IPS-11a (cell line): ENCODE results near the gene NEDD4L.

ENCODE experiments used
- H3K4me3 ChIP-seq: one replicate; pipeline ENCODE4 v1.5.1; 2013; ENCODE audit warnings: low read depth, low read length, control low read depth

The NEDD4L gene

DNA sequence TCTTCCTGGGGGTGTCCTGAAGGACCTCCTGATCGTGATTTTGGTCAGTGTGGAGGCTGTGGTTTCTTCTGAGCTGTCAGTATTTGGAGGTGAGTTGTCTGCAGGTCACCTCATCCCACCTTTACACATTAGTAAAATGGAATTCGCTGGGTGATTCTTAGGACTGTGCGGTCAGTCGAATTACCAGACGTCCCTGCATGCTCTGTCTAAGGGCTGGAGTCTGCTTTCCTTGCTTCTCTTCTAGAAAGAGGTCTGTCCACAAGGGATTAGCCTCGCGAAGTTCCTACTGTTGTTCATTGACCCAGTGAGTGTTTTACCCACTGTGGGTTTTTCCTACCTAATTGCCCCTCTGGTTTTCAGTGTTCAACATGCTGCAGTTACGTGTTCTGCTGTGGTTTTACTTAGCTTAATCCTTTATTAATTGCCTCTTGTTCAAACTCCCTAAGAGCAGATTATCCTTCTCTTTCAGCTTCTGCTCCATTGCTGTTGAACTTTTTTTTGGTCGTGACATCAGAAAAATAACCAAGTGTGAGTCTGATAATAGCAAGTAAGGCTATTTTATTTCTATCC, 183.4 kb downstream of the NEDD4L start:
- no peak overlapping the region for H3K4me3 ChIP-seq

DNA sequence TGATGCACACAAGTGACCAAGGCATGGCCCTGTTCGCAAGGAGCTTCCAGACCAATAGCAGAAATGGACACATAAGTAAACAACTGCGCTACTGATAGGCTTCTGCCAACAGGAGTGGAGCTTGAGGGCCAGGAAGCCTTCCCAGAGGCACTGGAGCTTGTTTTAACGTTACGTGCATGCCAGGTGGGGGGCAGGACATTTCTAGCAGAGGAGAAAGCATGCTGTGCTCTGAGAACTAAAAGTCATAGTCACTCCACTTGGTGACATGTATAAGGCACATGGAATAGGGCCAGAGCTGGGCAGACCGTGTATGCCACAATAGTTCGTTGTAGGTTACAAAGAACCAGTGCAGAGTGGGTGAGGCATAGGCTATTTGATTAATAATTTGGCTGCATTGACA, 184.2 kb downstream of the NEDD4L start:
- no peak overlapping the region for H3K4me3 ChIP-seq

DNA sequence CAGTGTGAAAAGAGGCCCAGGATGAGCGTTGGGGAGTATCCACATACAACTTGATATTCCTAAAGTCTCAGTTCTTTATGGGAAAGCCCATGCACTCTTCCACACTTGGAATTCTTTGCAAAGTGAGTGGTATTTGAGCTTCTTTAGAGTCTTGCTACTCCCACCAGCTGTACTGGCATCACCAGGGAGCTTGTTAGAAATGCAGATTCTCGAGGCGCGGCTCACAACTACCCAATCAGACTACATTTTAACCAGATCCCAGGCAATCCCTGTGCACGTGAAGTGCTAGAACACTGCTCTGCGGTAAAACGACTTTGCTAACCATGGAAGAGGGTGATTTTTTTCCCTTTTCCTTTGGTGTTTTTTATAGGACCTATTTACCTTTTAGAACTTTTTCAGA, 184.7 kb downstream of the NEDD4L start:
- no peak overlapping the region for H3K4me3 ChIP-seq

- no peak overlapping the region for H3K4me3 ChIP-seq
These were observed 185.1 kb downstream of the NEDD4L start for GRCh38 chr18:58229162-58229561.

GRCh38 chr18:58230438-58231179, 186.6 kb downstream of the NEDD4L start:
- no peak overlapping the region for H3K4me3 ChIP-seq

DNA sequence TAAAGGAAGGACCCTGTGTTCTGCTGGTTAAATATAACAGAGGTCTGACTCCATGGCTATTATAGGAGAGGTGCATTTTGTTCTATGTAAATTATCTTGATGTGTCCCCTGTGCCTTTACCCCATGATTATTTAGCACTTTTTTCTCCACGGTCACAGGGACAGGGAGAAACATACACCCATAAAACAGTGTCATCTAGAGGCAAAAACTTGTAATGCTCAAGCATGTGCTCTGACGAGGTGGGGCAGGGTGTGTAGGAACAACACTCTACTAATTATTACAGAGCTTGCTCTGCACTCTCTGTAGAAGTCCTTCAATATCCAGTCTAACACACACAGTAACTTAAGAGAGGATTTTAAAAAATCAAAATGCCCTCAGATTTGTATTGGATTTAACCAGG, 187.9 kb downstream of the NEDD4L start:
- no peak overlapping the region for H3K4me3 ChIP-seq

- no peak overlapping the region for H3K4me3 ChIP-seq
These were observed 188.6 kb downstream of the NEDD4L start for GRCh38 chr18:58232668-58233067.

GRCh38 chr18:58234359-58234741, 190.3 kb downstream of the NEDD4L start:
- no peak overlapping the region for H3K4me3 ChIP-seq

DNA sequence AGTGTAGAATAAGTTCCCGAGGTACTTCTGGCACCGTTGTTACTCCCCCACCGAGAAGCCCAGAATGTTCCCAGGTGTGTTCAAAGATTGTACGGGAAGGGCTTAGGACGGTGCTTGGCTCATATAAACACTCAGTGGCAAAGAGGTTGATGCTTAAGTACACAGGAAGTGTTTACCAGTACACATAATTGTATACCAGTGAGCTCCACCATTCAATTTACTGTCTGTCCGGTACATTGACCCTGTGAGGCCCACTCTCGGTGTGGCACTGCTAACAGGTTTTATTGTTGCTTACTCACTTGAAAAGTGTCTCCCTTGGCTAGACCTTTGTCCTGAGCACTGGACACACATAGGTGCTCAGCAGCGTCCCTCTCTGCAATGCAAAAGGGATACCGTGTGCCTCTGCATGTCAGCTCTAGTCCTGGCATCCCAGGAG, 191.0 kb downstream of the NEDD4L start:
- H3K4me3 ChIP-seq, result no peak overlapping the region

DNA sequence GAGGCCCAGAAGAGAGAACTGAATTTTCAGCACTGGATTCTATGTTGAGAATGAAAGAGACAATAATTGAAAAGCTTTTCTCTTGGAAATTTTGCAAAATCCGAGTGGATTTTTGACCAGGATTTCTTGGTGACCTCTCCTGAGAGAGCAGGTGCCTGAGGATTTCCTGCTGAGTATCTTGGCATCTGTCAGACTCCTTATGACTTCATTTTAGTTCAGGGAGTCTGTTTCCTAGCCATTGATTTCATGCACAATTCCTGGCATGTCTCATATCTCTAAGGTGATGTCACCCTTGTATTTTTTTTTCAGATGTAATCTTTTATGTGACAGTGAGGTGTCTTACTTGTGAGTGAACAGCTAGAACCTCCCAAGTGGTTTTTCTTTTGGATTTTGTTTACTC, 195.9 kb downstream of the NEDD4L start:
- no peak overlapping the region for H3K4me3 ChIP-seq

- H3K4me3 ChIP-seq, result no peak overlapping the region
These were observed 197.1 kb downstream of the NEDD4L start for GRCh38 chr18:58241026-58241679.

DNA sequence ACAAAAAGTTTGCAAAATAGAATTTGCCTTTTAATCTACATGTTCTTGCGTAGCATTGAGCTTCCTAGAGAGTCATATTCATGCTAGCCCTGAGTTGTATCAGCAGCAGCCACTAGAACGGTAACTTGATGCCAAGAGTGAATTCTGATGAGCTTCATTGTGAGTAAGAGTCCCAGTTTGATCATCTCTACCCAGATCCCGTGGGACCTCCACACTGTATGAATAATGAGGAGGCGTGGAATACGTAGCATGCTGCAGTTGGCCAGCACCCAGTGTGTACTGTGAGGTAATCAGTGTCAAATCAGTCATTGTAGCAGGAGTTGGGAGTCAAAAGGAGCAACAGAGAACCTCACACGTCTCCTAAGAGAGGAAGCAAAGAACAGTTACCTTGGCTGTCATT, 197.9 kb downstream of the NEDD4L start:
- H3K4me3 ChIP-seq, result no peak overlapping the region

- H3K4me3 ChIP-seq, result no peak overlapping the region
These were observed 198.4 kb downstream of the NEDD4L start for GRCh38 chr18:58242435-58242834.

GRCh38 chr18:58242968-58243367, 198.9 kb downstream of the NEDD4L start:
- no peak overlapping the region for H3K4me3 ChIP-seq

DNA sequence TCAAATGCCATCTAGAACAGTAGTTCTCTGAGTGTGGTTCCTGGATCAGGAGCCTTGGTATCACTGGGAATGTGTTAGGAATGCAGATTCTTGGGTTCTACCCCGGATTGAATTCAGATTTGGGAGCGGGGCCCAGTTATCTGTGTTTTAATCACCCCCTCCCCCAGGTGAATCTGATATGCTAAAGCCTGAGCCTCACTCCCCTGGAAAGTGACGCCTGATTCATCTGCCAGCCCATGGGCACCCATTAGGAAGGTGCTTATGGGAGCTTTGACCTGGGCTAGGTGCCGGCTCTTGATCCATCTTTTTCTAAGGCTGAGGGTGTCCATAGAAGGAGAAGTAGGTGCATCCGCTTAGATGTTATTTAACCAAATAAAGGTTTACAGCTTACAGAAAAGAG, 199.4 kb downstream of the NEDD4L start:
- no peak overlapping the region for H3K4me3 ChIP-seq

DNA sequence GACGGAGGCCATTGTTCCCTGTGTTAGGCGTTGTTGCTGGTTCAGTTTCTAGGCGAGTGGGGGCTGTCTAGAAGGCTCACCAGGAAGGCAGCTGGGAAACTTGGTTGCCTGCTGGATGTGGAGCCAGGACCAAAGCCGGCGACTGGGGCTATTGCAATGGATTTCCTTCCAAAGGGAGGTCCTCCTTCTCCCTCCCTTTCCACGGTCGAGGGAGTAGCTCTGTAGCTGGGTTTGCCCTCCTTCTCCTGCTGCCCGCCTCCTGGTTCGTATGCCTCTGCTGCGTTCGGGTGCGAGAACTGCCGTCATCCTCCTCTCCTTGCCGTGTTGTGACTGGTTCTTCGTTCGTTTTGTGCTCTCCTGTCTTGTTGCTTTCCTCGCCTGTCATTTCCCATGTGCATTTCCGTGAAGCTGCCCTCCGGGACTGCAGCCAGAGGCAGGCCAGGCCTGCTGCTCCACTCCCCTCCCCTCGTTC, 203.4 kb downstream of the NEDD4L start:
- H3K4me3 ChIP-seq, result no peak overlapping the region

- no peak overlapping the region for H3K4me3 ChIP-seq
These were observed 205.7 kb downstream of the NEDD4L start for GRCh38 chr18:58249712-58250111.

DNA sequence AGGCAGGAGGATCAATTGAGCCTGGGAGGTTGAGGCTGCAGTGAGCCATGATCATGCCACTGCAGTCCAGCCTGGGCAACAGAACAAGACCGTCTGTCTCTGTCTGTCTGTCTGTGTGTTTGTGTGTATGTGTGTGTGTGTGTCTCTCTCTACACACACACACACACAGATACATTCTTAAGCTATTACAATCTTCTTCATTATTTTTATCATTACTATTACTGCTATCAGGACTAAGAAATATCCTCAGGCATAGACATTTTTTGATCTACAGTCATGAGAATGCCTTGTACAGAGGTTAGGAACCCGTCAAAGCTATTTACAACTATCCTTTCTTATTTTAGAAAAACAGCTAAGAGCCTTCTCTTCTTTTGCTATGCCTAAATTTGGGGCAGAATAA, 207.4 kb downstream of the NEDD4L start:
- no peak overlapping the region for H3K4me3 ChIP-seq

- H3K4me3 ChIP-seq, result no peak overlapping the region
These were observed 208.1 kb downstream of the NEDD4L start for GRCh38 chr18:58252166-58252565.

DNA sequence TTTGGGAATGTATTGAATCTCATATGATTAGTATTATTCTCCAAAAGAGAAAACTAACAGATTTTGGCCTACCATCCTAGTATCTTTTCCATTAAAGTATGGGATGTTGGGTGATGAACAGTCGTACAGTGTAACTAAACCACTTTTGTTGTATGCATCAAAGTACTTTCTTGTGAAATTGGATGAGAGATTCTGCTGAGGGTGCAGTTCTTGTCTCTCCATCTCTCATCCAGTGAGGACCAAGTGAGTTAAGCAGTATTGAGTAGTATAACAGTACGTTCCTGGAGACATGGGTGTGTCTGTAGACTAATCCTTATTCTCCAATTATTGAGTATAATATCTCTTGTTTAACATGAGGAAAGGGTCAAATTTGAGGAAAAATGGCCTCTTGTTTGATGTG, 209.3 kb downstream of the NEDD4L start:
- no peak overlapping the region for H3K4me3 ChIP-seq

GRCh38 chr18:58253871-58254270, 209.8 kb downstream of the NEDD4L start:
- no peak overlapping the region for H3K4me3 ChIP-seq

DNA sequence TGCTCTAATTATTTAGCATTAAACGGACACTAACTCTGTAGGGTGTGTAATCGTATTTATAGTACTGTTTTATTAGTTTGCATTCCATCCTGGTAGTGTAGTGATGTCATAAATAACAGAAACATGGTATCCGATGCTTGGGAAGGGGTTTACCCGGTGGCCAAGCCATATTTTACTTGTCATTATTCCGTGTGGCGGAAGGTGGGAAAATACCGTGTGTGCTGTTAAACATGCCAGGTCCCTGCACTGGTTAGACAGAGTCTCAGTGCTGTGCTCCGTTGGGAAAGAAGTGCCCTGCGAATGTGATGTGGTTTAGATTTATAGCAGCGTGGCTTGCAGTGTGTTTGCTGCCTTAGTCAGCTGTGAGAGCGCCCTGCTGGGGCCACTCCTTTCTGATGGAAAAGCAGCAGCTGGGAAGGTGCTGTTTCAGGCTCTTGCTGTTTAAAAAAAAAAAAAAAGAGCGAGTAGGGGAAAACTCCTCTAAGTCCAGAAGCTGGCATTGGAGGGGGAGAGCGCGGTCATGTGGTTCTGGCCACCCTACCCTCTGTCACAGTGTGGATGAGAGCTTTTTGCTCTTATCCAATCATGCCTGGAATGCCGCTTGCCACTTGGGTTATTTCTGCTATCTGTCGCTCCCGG, 211.0 kb downstream of the NEDD4L start:
- no peak overlapping the region for H3K4me3 ChIP-seq
